NCI-H446 (cell line): ENCODE measurements around the gene HAAO.

Source experiments
- DNase-seq, 2 experiments: peaks; one replicate each; lab custom pipeline; 2025; lab: John Stamatoyannopoulos, UW

The HAAO gene

DNA sequence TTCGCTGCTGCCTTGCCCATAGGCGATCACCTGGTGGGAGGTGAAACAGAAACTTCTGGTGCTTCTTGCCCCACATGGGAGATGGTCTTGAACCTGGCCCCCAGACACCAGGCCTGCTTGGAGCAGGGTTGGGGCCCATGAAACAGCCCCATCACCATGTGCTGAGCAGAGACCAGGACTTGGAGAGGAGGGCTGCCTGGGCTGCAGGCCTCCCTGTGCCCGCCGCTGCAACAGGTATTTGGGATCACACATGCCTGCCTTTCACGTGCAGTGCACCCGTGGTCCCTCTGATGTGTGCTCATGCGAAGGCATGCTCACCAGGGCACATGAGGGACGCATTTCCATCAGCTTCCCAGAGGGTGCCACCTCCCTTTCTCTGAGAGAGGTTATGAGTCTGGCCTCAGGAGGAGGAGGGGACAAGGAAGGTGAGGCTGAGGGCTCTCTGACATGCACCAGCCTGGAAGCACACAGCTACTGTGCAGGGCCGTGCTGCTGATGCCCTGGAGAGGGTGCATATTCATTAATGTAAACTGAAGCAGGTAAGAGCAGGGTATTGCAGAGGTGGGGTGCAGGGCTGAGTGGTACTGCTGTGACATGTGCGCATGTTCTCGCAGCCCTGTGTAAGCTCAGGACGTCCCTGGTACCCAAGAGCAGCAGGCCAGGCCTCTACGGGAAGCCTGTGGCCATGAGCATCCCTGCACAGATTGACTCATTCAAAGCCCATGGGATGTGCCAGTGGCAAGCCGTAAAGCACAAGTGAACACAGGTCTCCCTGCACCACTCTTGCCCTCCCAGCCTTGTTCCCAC lies 24.3 kb downstream of the HAAO start:
- DNase-seq = no peak

- DNase-seq = no peak
Measured at GRCh38 chr2:42767080-42767898, 25.1 kb downstream of the HAAO start.

GRCh38 chr2:42765686-42766085 lies 26.7 kb downstream of the HAAO start:
- DNase-seq = no peak

GRCh38 chr2:42764901-42765300 lies 27.5 kb downstream of the HAAO start:
- no peak for DNase-seq

GRCh38 chr2:42764096-42764495 lies 28.3 kb downstream of the HAAO start, which contains the start of gene OXER1:
Gene OXER1 (minus strand): TSS chr2:42764135. CDS start chr2:42764062, 73 bp downstream.
- DNase-seq = no peak

GRCh38 chr2:42762823-42763804 lies 29.3 kb downstream of the HAAO start:
- DNase-seq = no peak

- DNase-seq = no peak
Measured at GRCh38 chr2:42762155-42762554, 30.2 kb downstream of the HAAO start.

GRCh38 chr2:42761554-42761953 lies 30.8 kb downstream of the HAAO start:
- no peak for DNase-seq

- DNase-seq = no peak
Measured at GRCh38 chr2:42758751-42759150, 33.6 kb downstream of the HAAO start.

- no peak for DNase-seq
Measured at GRCh38 chr2:42757981-42758740, 34.2 kb downstream of the HAAO start.

DNA sequence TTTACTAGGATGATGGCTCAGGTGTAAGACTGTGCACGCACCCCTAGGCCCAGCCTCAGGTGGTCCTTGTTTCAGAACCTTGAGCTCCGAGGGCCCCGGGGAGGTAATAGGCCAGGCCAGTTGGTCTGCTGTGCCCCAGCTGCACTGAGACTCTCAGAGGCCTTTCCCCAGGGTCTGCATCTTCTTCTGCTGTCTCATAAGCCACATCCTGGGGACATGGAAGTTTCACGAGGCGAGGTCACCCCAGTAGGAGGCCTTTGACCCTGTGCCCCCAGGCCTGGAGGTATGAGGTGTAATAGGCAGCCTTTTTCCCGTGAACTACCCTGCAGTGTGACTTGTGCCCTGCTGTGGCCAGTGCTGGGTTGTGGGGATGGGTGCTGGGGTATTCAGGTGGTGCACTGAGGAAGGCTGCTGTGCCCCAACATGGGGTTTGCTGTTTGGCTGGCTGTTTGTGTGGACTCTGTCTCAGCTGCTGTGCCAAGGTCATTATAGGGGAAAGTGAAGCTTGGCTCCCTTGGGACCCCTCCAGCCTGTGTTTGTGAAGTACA lies 35.3 kb downstream of the HAAO start:
- no peak for DNase-seq

GRCh38 chr2:42756150-42756775 lies 36.1 kb downstream of the HAAO start:
- DNase-seq = no peak

- no peak for DNase-seq
Measured at GRCh38 chr2:42755191-42755880, 37.0 kb downstream of the HAAO start.

GRCh38 chr2:42754776-42755140 lies 37.6 kb downstream of the HAAO start:
- no peak for DNase-seq

DNA sequence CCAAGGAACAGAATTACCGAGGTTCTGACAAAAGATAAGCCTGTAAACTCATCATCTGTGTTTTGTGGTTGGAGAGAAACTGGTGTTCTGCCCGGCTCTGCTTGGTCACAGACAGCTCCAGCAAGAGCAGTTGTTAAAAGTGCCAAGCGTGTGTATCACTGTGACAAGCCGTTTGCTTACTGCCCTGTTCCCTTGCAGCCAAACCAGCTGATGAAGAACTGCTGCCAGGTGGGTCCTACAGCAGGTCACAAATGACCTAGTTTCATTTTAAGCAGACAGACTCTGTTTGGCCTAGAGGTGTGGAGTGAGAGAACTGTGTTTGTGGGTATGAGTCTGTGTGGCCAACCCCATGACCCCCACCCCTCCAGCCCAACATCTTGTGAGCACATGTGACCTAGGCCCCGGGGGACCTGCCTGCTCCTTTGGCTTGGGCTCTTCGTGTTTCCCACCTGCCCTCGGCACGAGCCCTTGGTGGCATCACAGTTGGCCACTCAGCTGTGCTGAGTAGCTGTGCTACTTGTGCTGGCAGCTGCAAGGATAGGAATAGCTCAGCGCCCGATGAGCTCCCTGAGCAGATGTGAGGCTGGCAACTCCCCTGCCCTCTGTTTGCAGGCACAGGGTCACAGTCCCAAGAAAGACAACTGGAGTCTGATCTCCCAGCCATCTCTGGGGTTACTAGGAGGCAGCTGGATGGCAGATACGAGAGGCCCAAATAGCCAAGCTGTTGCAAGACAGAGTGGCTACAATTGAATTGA lies 38.2 kb downstream of the HAAO start:
- DNase-seq = no peak

DNA sequence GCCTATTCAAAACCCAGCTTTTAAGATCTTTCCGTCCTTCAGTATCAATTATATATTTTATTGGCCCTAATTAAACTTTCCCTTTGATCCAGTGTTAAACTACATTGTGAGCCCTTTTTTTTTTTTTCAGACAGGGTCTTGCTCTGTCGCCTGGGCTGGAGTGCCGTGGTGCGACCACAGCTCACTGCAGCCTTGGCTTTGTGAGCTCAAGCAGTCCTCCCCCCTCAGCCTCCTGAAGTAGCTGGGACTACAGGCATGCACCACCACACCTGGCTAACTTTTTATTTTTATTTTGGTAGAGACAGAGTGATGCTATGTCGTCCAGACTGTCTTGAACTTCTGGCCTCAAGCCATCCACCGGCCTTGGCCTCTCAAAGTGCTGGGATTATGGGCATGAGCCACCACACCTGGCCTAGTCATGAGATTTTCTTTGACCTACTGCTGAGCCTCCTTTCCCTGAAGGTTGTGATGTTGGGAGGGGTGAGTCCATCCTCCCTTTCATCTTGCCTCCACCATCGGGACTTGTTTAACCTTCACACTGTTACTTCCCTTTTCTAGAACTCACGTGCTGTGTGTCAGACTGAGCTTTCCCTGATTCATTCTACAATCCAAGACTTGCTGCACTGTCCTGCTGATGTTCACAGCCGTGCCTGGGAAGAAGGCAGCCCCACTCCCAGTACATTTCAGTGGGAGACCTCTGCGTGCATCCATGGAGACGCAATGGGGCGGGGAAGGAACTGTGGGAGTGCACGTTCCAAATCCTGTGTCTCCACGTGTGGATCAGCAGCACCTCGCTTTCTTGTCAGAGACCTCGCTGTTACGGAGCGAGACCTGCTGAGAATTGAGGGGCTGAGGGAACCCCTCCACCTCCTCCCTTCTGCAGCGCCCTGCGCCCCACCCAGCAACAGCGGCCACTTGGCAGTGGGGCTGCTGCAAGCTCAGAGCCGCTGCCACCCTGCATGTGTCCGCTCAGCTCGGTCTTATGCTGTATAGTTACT lies 39.3 kb downstream of the HAAO start:
- DNase-seq = no peak

DNA sequence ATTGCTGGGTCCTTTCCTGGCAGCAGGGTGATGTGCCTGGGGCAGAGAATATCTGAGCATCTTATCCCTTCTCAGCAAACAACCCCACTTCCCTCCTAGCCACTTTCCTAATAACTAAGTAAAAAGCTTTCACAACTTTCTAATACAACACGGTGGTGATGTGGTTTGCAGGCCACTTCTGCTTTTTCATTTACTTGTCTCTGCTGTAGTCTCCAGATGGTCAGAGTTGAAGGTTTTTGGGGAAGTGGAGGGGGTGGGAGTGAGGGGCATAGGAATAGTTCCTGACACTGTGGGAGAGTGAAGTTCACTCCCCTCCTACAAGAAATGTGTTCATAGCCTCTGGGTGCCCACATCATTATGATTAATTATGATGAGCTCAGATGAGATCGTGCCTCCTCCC lies 40.1 kb downstream of the HAAO start:
- no peak for DNase-seq

GRCh38 chr2:42748840-42749239 lies 43.5 kb downstream of the HAAO start:
- no peak for DNase-seq
